Left renal pelvis (tissue), 4 donors: ENCODE data around the gene MPC2. TPM values are rescaled to one million over a fixed set of nuclear protein-coding genes. Genes with fewer than 3 reads are reported as not detected.
"Not testable (repeated sequence)": the region's sequence is repeated elsewhere in the genome, so short reads cannot be mapped to it uniquely, and the experiment has no call there.

Experiments used
- DNase-seq, 4 donors: peaks; one replicate each; pipeline ENCODE4 v3.0.0-alpha.2; 2013; ENCODE audit warnings: low read depth in 4 of 4, low spot score in 3 of 4
- polyA plus RNA-seq, 4 donors: library from polyadenylated mRNA; unstranded; fragments of 120-200 nt; gene quantifications; one replicate each; pipeline ENCODE4 v1.2.1, GENCODE V29; 2013; ENCODE audit not compliant: insufficient read length in 4 of 4

MPC2 gene
- polyA plus RNA-seq, 4 donors, result 54.5 to 214 (median 186) TPM

DNA sequence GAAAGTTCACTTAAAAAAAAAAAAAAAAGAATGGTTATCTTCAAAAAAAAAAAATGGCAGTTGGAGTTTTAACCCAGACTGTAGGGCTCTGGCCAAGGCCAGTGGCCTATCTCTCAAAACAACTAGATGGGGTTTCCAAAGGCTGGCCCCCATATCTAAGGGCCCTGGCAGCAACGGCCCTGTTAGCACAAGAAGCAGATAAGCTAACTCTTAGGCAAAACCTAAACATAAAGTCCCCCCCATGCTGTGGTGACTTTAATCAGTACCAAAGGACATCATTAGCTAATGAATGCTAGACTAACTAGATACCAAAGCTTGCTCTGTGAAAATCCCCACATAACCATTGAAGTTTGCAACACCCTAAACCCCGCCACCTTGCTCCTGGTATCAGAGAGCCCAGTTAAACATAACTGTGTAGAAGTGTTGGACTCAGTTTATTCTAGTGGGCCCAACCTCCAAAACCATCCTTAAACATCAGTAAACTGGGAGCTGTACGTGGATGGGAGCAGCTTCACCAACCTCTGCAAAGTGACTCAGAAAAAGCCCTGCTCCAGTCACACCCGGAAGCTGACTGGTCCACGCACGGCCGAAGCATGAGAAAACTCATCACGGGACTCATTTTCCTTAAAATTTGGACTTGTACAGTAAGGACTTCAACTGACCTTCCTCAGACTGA lies 70.0 kb downstream of the MPC2 start:
- not testable (repeated sequence) for DNase-seq

Other genes starting within 250 kb of the MPC2 start
- 100 to 1,000 TPM; 111 to 194 (median 147) TPM for gene MPZL1, start 215.1 kb downstream of the MPC2 start, polyA plus RNA-seq
- under 1 TPM; 0.07 to 0.96 (median 0.39) TPM for gene ADCY10, start 22.9 kb downstream of the MPC2 start, polyA plus RNA-seq
- 10 to 100 TPM; 57.1 to 79.0 (median 77.6) TPM for gene DCAF6, start 389 bp downstream of the MPC2 start, polyA plus RNA-seq
- gene GPR161, start 199.9 kb upstream of the MPC2 start, polyA plus RNA-seq, result 10 to 100 TPM; 19.5 to 26.8 (median 20.8) TPM
- 10 to 100 TPM; 44.4 to 58.4 (median 50.2) TPM for gene TIPRL, start 241.9 kb upstream of the MPC2 start, polyA plus RNA-seq